ENCODE results near the gene GNAZ.

- TF ChIP-seq, protein P1, sequence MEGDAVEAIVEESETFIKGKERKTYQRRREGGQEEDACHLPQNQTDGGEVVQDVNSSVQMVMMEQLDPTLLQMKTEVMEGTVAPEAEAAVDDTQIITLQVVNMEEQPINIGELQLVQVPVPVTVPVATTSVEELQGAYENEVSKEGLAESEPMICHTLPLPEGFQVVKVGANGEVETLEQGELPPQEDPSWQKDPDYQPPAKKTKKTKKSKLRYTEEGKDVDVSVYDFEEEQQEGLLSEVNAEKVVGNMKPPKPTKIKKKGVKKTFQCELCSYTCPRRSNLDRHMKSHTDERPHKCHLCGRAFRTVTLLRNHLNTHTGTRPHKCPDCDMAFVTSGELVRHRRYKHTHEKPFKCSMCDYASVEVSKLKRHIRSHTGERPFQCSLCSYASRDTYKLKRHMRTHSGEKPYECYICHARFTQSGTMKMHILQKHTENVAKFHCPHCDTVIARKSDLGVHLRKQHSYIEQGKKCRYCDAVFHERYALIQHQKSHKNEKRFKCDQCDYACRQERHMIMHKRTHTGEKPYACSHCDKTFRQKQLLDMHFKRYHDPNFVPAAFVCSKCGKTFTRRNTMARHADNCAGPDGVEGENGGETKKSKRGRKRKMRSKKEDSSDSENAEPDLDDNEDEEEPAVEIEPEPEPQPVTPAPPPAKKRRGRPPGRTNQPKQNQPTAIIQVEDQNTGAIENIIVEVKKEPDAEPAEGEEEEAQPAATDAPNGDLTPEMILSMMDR (IDR thresholded peaks at IDR 0.05), result no peak
- no peak for TF ChIP-seq POLR2A (IDR thresholded peaks at IDR 0.05)
- no peak for TF ChIP-seq POLR2AphosphoS5 (IDR thresholded peaks at IDR 0.05)
- TF ChIP-seq EP300 (IDR thresholded peaks at IDR 0.05), result no peak
These were observed 13.1 kb downstream of the GNAZ start for GRCh38 chr22:23083315-23084021.

Measured in stomach (tissue), 4 donors.